GM19467 (cell line): ENCODE measurements around the gene THBS1.

Experiments
- ATAC-seq: cut with Tn5 transposase; IDR thresholded peaks from one replicate; pipeline ENCODE4 v1.9.1; 2021; ENCODE audit warnings: mild to moderate bottlenecking, moderate library complexity; ENCODE audit not compliant: unreplicated experiment

The THBS1 gene

GRCh38 chr15:39598958-39599845, 18.3 kb downstream of the THBS1 start:
- ATAC-seq = no peak

GRCh38 chr15:39599871-39600270, 19.0 kb downstream of the THBS1 start:
- ATAC-seq = no peak

GRCh38 chr15:39602143-39602542, 21.3 kb downstream of the THBS1 start:
- no peak for ATAC-seq

GRCh38 chr15:39605146-39605545, 24.3 kb downstream of the THBS1 start:
- ATAC-seq = no peak

GRCh38 chr15:39608185-39609139, 27.6 kb downstream of the THBS1 start:
- no peak for ATAC-seq

GRCh38 chr15:39609166-39609916, 28.5 kb downstream of the THBS1 start:
- no peak for ATAC-seq

- ATAC-seq = no peak
Measured at GRCh38 chr15:39610665-39611064, 29.8 kb downstream of the THBS1 start.

GRCh38 chr15:39613271-39613670, 32.4 kb downstream of the THBS1 start:
- ATAC-seq = no peak

GRCh38 chr15:39613861-39614260, 33.0 kb downstream of the THBS1 start:
- ATAC-seq = no peak

GRCh38 chr15:39616731-39617455, 36.0 kb downstream of the THBS1 start:
- ATAC-seq = no peak

- ATAC-seq = no peak
Measured at GRCh38 chr15:39618063-39618823, 37.4 kb downstream of the THBS1 start.

- ATAC-seq = no peak
Measured at GRCh38 chr15:39621210-39621609, 40.3 kb downstream of the THBS1 start.

GRCh38 chr15:39621976-39622375, 41.1 kb downstream of the THBS1 start:
- ATAC-seq = no peak

- no peak for ATAC-seq
Measured at GRCh38 chr15:39622660-39623516, 42.0 kb downstream of the THBS1 start.

- ATAC-seq = peak; percentile 86
Measured at GRCh38 chr15:39623529-39623931, 42.7 kb downstream of the THBS1 start.

GRCh38 chr15:39624806-39625205, 43.9 kb downstream of the THBS1 start:
- ATAC-seq = no peak

GRCh38 chr15:39625451-39625850, 44.6 kb downstream of the THBS1 start:
- no peak for ATAC-seq

- no peak for ATAC-seq
Measured at GRCh38 chr15:39625856-39626255, 45.0 kb downstream of the THBS1 start.
